HUES6 (cell line): Measurements from ENCODE around the gene ZNF747.
A peak's percentile ranks its signal among the peaks of the same experiment; 100 is the strongest.

Experiments used
- H3K27ac ChIP-seq: 2 replicates; pipeline ENCODE4 v1.7.0; 2013; ENCODE audit warnings: low read depth, mild to moderate bottlenecking, low read length, inconsistent platforms
- H3K27me3 ChIP-seq: 2 replicates; pipeline ENCODE4 v1.6.1; 2013; ENCODE audit warnings: low read length; ENCODE audit not compliant: control insufficient read depth, insufficient read depth
- H3K36me3 ChIP-seq: 2 replicates; pipeline ENCODE4 v1.6.1; 2013; ENCODE audit warnings: low read length; ENCODE audit not compliant: control insufficient read depth, insufficient read depth
- H3K4me1 ChIP-seq: 2 replicates; pipeline ENCODE4 v1.6.1; 2013; ENCODE audit warnings: low read length; ENCODE audit not compliant: control insufficient read depth, insufficient read depth
- H3K4me3 ChIP-seq: 2 replicates; pipeline ENCODE4 v1.5.1; 2013; ENCODE audit warnings: low read depth, low read length
- H3K9ac ChIP-seq: one replicate; pipeline ENCODE4 v1.6.1; 2013; ENCODE audit warnings: mild to moderate bottlenecking, low read length
- H3K9me3 ChIP-seq: 2 replicates; pipeline ENCODE4 v1.6.1; 2013; ENCODE audit warnings: low read depth, low read length; ENCODE audit not compliant: control insufficient read depth, insufficient read depth

Gene ZNF747

GRCh38 chr16:30534368-30535105, at the start of gene ZNF747:
Gene ZNF747 (minus strand): TSS chr16:30534858. CDS start chr16:30534679, 179 bp downstream.
- H3K9ac ChIP-seq = peak within 1 kb of the TSS; percentile 99
- no peaks in the 10 kb centered on the region for H3K9me3 ChIP-seq
- H3K27ac ChIP-seq = peak within 1 kb of the TSS; percentile 98
- H3K4me1 ChIP-seq = peaks cover 26% of the 10 kb centered on the region
- no peaks in the 10 kb centered on the region for H3K27me3 ChIP-seq
- peaks cover 25% of the 10 kb centered on the region for H3K36me3 ChIP-seq
- H3K4me3 ChIP-seq = peak within 1 kb of the TSS; percentile 87

- Histone ChIP-seq H3K27ac (no peak overlapping the region), H3K36me3 (peaks cover 46% of the 10 kb centered on the region), H3K27me3 (no peaks in the 10 kb centered on the region), H3K9ac (no peak overlapping the region), H3K9me3 (no peaks in the 10 kb centered on the region), H3K4me3 (no peak overlapping the region), H3K4me1 (no peaks in the 10 kb centered on the region)
These were observed 48.1 kb upstream of the ZNF747 start for GRCh38 chr16:30582611-30583340.

- peaks cover 41% of the 10 kb centered on the region for H3K36me3 ChIP-seq
- H3K9me3 ChIP-seq = no peaks in the 10 kb centered on the region
- H3K9ac ChIP-seq = no peak overlapping the region
- H3K27ac ChIP-seq = no peak overlapping the region
- no peak overlapping the region for H3K4me3 ChIP-seq
- H3K4me1 ChIP-seq = no peaks in the 10 kb centered on the region
- no peaks in the 10 kb centered on the region for H3K27me3 ChIP-seq
These were observed 46.8 kb upstream of the ZNF747 start for GRCh38 chr16:30581457-30581856.

DNA sequence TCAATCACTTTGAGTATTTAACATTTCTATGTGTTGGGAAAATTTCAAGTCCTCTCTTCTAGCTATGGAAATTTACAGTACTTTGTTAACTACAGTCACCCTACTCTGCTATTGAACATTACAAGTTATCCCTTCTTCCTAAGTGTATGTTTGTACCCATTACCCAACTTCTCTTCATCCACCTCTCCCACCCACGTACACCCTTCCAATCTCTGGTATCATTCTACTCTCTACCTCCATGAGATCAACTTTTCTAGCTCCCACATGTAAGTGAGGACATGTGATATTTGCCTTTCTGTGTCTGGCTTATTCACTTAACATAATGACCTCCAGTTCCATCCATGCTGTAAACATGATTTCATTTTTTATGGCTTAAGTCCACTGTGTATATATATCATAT, 40.0 kb upstream of the ZNF747 start:
- no peaks in the 10 kb centered on the region for H3K9me3 ChIP-seq
- no peaks in the 10 kb centered on the region for H3K27me3 ChIP-seq
- H3K27ac ChIP-seq = no peak overlapping the region
- peaks cover 7% of the 10 kb centered on the region; the same call in 1 of the 2 replicates for H3K4me1 ChIP-seq
- H3K9ac ChIP-seq = no peak overlapping the region
- H3K4me3 ChIP-seq = no peak overlapping the region
- peaks cover 17% of the 10 kb centered on the region for H3K36me3 ChIP-seq

GRCh38 chr16:30571445-30572322, 37.0 kb upstream of the ZNF747 start, which contains the start of gene ZNF688:
Gene ZNF688 (minus strand): TSS chr16:30571714. CDS start chr16:30571629, 85 bp downstream.
- peaks cover 11% of the 10 kb centered on the region; the same call in 1 of the 2 replicates for H3K4me1 ChIP-seq
- H3K9ac ChIP-seq = peak within 1 kb of the TSS; percentile 74
- H3K27me3 ChIP-seq = no peaks in the 10 kb centered on the region
- H3K9me3 ChIP-seq = no peaks in the 10 kb centered on the region
- H3K4me3 ChIP-seq = peak within 1 kb of the TSS; percentile 64
- no peaks in the 10 kb centered on the region for H3K36me3 ChIP-seq
- H3K27ac ChIP-seq = peak within 1 kb of the TSS; percentile 67; the same call in 1 of the 2 replicates

DNA sequence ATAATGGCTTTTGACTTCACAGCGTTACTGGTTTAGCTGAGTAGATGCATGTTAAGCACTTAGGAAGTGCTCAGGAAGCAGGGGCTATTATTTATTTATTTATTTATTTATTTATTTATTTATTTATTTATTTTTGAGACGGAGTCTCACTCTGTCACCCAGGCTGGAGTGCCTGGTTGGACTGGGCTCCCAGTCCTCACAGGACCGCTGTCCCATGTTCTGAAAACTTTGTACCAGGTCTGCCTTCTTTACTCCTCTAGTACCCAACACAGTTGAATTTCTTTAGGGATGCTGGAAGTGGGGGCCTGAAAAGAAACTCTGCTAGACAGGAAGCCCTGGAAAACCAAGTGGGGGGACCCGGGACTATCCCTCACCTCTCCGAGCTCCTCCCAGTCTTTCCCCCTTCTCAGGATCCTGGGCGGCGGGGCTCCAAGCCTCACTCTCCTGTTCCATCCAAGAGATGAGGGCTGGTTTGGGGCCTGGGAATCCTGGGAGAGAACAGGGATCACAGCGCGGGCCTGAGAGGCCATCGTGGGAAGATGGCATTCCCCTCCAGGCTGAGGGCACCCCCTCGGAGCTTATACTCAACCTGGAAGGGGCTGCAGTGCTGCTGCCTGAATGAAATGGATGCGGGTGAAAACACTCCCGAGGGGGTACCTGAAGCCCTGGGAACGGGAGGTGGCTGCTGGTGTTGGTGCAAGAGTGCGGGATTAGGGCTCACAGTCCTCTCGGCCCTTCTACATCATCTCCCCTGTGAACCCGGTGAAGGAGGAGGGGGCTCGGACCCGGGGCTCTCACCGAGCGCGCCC, 36.2 kb upstream of the ZNF747 start:
- Histone ChIP-seq H3K27me3 (no peaks in the 10 kb centered on the region), H3K4me1 (peaks cover 11% of the 10 kb centered on the region; the same call in 1 of the 2 replicates), H3K4me3 (peak overlapping the region; percentile 64), H3K9me3 (no peaks in the 10 kb centered on the region), H3K27ac (peak overlapping the region; percentile 67; the same call in 1 of the 2 replicates), H3K9ac (peak overlapping the region; percentile 74), H3K36me3 (no peaks in the 10 kb centered on the region)

DNA sequence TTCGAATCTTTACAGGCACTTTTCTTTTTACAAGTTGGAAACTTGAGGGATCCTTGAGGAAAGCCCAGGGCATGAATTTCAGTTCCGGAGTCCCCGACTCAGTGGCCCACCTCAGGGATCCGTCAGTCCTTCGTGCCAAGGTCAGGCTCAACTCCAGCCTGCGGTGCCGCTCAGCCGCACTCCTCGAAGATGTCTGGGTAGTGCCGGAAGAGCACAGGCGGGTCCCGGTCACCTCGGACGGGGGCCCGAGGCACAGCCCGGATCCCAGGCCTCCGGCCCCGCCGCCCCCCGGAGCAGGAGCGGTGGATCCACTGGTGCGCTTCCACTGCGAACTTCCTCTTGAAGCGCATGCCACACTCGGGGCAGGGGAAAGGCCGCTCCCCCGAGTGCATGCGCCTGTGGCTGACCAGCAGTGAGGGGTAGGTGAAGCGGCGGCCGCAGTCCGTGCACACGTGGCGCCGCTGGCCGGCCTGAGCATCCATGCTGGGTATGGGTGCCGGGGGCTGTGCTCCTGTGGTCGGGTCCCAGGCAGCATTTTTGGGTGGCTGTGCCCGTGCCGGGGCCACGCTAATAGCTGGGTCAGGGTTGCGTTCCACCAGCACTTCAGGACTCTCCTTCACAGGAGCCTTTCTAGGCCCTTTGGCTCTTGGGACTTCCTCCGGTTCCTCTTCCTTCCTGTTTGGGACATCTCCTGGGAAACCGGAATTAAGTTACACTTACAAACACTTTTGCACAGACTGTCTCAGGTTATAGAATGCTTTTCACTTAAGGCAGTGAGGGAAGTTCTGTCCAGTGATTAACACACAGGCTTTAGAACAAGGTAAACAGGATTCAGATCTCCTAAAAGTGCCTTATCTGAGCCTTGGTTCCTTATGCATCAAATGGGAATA, 35.3 kb upstream of the ZNF747 start:
- Histone ChIP-seq H3K4me3 (no peak overlapping the region), H3K4me1 (peaks cover 11% of the 10 kb centered on the region; the same call in 1 of the 2 replicates), H3K27me3 (no peaks in the 10 kb centered on the region), H3K36me3 (no peaks in the 10 kb centered on the region), H3K9me3 (no peaks in the 10 kb centered on the region), H3K27ac (no peak overlapping the region), H3K9ac (no peak overlapping the region)

DNA sequence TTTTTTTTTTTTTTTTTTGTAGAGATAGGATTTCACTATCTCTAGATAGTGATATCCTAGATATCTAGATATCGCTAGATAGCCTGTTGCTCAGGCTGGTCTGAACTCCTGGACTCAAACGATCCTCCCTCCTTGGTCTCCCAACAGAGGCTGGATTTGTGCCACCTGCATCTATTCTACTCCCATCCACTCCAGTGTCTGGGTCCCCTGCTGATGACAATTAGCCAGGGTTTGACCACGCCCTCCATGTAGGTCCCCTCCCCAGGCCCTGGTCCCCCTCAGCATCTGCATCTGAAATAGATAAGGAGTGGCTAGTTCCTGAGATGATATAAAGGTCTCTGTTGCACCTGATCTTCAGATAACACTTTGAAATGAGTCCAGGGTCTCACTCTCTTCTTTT, 34.6 kb upstream of the ZNF747 start:
- no peak overlapping the region for H3K9ac ChIP-seq
- no peaks in the 10 kb centered on the region for H3K9me3 ChIP-seq
- no peak overlapping the region for H3K27ac ChIP-seq
- H3K36me3 ChIP-seq = no peaks in the 10 kb centered on the region
- H3K4me3 ChIP-seq = no peak overlapping the region
- peaks cover 11% of the 10 kb centered on the region; the same call in 1 of the 2 replicates for H3K4me1 ChIP-seq
- H3K27me3 ChIP-seq = no peaks in the 10 kb centered on the region

DNA sequence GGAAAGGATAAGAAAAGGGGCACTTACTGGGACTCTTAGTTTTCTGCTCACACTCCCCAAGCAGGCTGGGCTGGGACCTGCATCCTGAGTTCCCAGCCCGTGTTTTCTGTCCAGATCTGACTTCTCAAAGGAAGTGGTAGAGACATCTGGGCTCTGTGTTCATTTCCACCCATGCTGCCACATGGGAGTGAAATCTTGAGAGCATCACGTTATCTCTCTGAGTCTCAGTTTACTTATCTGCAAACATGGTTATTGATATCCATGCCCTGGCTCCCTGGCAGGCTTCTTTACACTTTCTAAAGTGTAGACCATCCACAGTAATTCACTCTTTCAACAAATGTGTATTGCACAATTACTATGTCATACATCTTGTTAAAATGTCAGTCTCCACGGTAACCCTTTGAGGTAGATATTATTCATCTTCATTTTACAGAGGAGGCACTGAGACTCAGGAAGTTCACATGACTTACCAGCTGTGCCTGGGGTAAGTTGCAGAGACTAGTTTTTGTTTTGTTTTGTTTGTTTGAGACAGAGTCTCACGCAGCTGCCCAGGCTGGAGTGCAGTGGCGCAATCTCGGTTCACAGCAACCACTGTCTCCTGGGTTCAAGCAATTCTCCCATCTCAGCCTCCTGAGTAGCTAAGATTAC, 33.5 kb upstream of the ZNF747 start:
- Histone ChIP-seq H3K27me3 (no peaks in the 10 kb centered on the region), H3K4me1 (peaks cover 11% of the 10 kb centered on the region; the same call in 1 of the 2 replicates), H3K4me3 (no peak overlapping the region), H3K9ac (no peak overlapping the region), H3K9me3 (no peaks in the 10 kb centered on the region), H3K27ac (no peak overlapping the region), H3K36me3 (no peaks in the 10 kb centered on the region)
